Esophagus muscularis mucosa (tissue), 4 donors: Measurements from ENCODE around the gene MITF. TPM values are rescaled to one million over a fixed set of nuclear protein-coding genes. Genes with fewer than 3 reads are reported as not detected.

ENCODE experiments used
- DNase-seq: peaks from one replicate; pipeline ENCODE4 v3.0.0-alpha.2; 2017; ENCODE audit errors: extremely low spot score
- H3K27ac ChIP-seq, 4 donors: fragments of 200-600 bp; sonication (generic); replicated peaks in 1 of 4; 1 replicate in 3 of 4; 2 replicates in 1 of 4; pipeline ENCODE4 v1.5.1; 2016 to 2019; ENCODE audit warnings: mild to moderate bottlenecking in 1 of 4
- H3K27me3 ChIP-seq, 4 donors: fragments of 200-600 bp; sonication (generic); one replicate each; pipeline versions ENCODE4 v1.5.1 to v1.6.0; 2016 to 2019
- H3K36me3 ChIP-seq, 4 donors: fragments of 200-600 bp; sonication (generic); one replicate each; pipeline ENCODE4 v1.5.1; 2016 to 2019
- H3K4me1 ChIP-seq, 4 donors: fragments of 200-600 bp; sonication (generic); one replicate each; pipeline ENCODE4 v1.5.1; 2016 to 2019
- H3K4me3 ChIP-seq, 4 donors: fragments of 200-600 bp; sonication (generic); 1 replicate in 2 of 4; 2 replicates in 2 of 4; pipeline ENCODE4 v1.5.1; 2016 to 2019; ENCODE audit warnings: mild to moderate bottlenecking in 4 of 4, moderate library complexity in 1 of 4
- H3K9me3 ChIP-seq, 4 donors: fragments of 200-600 bp; sonication (generic); 1 replicate in 3 of 4; 2 replicates in 1 of 4; pipeline ENCODE4 v1.5.1; 2016 to 2019
- EP300 ChIP-seq: sonication (generic); formaldehyde crosslinking; IDR thresholded peaks from one replicate; pipeline ENCODE4 v1.6.1; 2017; ENCODE audit warnings: antibody characterized with exemption
- POLR2A ChIP-seq: fragments of 450-650 bp; IDR thresholded peaks from one replicate; pipeline ENCODE4 v1.6.1; 2017; ENCODE audit warnings: antibody characterized with exemption, moderate library complexity, mild to moderate bottlenecking, low read depth
- POLR2AphosphoS5 ChIP-seq, 2 donors: sonication (generic); formaldehyde crosslinking; IDR thresholded peaks; one replicate each; pipeline ENCODE4 v1.6.1; 2017; ENCODE audit warnings: antibody characterized with exemption in 2 of 2
- WGBS: methylation state at CpG from one replicate; pipeline ENCODE4 v1.1.5; 2018; 5-methylcytosine and 5-hydroxymethylcytosine counted together
- intact Hi-C: fragments of 100-400 bp; cut with DNase I; formaldehyde crosslinking; loops from one replicate; pipeline ENCODE4 v1.15.1; 2023
- total RNA-seq, 4 donors: library from RNA; depleted of rRNA; stranded (reverse); fragments of >200 nt; gene quantifications; one replicate each; pipeline versions ENCODE4 v1.1.0 to v1.2.1, GENCODE V29; 2016
- TF ChIP-seq, protein P1 (sequence below), 3 experiments: fragments of 200-600 bp in 2 of 3; fragments of 450-650 bp in 1 of 3; sonication (generic) in 2 of 3; IDR thresholded peaks; one replicate each; pipeline ENCODE4 v1.5.1; 2017 to 2019; ENCODE audit warnings: antibody characterized with exemption in 3 of 3, mild to moderate bottlenecking in 2 of 3, moderate library complexity in 1 of 3

The MITF gene
- total RNA-seq, 4 donors from 2014 or later: 68.1 to 141 (median 81.2) TPM

DNA sequence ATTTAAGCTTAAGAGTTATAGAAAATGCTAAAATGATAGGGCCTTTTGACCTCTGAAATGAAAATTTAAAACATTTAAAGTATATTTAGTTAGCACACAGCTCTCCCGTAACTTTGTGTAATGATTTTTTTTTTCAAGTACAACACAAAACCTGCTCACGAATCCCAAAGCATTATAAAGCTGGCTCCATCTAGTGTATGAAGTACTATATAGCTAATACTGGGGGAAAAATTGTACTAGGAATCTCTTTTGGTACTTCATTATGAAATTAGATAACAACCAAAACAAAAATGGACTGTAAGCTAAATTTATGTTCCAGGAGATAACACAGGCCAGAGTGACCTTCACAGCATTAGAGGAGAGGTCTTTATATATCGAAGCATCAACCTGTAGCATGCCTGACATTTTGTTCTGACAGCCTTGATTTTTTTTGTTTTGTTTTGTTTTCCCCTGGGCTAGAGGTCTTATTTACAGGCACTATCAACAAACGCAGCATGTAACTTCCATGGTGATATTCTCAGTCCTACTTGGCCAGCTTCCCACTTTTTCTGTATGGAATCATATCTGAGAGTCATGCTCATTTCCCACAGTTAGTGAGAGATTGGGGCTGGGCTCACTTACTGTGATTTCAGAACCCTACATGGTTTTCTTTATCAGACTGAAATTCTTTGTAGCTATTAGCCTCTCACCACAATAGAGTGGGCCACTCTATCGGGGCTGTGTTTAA, 116.3 kb downstream of the MITF start:
- Histone ChIP-seq H3K9me3 (no peaks in the 10 kb centered on the region), H3K27ac (peak overlapping the region; percentile 31 to 46 (median 40)), H3K36me3 (no peaks in the 10 kb centered on the region), H3K27me3 (no peaks in the 10 kb centered on the region), H3K4me1 (peaks cover 34 to 47% (median 38%) of the 10 kb centered on the region in 4 donors), H3K4me3 (no peak overlapping the region)
- DNase-seq: no peak
- TF ChIP-seq, protein P1, sequence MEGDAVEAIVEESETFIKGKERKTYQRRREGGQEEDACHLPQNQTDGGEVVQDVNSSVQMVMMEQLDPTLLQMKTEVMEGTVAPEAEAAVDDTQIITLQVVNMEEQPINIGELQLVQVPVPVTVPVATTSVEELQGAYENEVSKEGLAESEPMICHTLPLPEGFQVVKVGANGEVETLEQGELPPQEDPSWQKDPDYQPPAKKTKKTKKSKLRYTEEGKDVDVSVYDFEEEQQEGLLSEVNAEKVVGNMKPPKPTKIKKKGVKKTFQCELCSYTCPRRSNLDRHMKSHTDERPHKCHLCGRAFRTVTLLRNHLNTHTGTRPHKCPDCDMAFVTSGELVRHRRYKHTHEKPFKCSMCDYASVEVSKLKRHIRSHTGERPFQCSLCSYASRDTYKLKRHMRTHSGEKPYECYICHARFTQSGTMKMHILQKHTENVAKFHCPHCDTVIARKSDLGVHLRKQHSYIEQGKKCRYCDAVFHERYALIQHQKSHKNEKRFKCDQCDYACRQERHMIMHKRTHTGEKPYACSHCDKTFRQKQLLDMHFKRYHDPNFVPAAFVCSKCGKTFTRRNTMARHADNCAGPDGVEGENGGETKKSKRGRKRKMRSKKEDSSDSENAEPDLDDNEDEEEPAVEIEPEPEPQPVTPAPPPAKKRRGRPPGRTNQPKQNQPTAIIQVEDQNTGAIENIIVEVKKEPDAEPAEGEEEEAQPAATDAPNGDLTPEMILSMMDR (IDR thresholded peaks at IDR 0.05): peak; percentile 47 to 52 (median 48)
- TF ChIP-seq EP300: no peak
- WGBS: 23% methylated on average over 5 of the region's 5 CpGs
- intact Hi-C loops: loop anchor here (5.0 to 10.0 kb wide), 2 partner anchors 71 to 163 kb away; no protein-coding TSS in a partner anchor

DNA sequence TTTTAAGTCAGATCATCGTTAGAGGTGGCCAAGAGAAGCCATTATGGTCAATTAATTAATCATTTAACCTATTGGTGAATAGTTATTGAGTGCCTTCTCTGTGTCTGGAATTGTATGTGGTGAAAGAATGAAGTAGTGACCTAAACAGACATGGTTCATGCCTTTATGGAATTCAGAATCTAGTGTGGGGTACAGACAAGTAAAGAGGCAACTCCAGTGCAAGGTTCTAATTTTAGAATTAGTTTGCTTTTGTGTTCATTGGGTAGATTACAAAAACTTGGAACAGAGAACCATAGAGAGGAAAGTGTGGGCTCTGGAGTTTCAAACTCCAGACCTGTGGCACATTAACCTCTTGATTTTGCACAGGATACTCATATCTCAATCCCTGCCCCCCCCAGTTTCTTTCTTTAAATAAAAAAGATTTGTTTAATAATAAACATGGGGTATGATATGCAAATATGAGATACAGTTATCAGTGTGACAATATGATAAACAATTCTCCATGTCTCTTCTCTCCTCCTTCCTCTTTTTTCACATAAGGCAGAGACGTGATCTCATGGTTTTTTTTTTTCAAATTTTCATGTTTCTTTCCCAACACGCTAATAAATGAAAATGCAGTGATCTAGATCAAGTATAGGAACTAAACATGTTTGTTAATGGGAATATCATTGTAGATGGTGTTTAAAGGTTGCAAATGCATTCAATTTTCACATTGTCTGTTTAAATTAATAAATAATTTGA, 117.9 kb downstream of the MITF start:
- DNase-seq: no peak
- no peaks in the 10 kb centered on the region for H3K36me3 ChIP-seq
- 78% methylated on average over 3 of the region's 3 CpGs for WGBS
- H3K9me3 ChIP-seq: no peaks in the 10 kb centered on the region
- H3K27me3 ChIP-seq: no peaks in the 10 kb centered on the region
- peak overlapping the region in 3 of 4 donors; percentile 1 to 20 (median 11) for H3K27ac ChIP-seq
- intact Hi-C loops: loop anchor here (5.0 to 10.0 kb wide), 2 partner anchors 72 to 165 kb away; no protein-coding TSS in a partner anchor
- H3K4me3 ChIP-seq: no peak overlapping the region
- peaks cover 39 to 58% (median 45%) of the 10 kb centered on the region in 4 donors for H3K4me1 ChIP-seq
- TF ChIP-seq EP300: no peak
- no peak for TF ChIP-seq POLR2A
- TF ChIP-seq POLR2AphosphoS5 (IDR thresholded peaks at IDR 0.05): no peak
- TF ChIP-seq, protein P1 (IDR thresholded peaks at IDR 0.05): no peak

DNA sequence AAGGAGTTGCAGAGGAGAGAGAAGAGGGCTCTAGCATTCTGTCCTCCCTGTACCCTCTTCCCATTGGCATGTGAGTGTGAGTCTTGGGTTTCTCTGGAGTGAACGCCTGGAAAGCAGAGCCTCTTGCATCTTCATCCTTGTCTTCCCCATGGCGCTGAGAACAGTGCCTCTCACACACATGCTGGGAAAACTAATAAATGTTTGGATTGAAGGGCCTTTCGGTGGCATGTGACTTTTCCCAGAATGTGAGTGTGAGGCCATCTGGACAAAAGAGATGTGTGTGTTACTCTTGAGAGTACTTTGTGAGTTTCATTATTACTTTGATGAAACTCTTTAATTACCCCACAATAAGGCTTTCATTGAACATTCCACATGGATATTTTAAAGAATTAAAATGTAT, 122.3 kb downstream of the MITF start:
- TF ChIP-seq EP300 (no peak), POLR2AphosphoS5 (IDR thresholded peaks at IDR 0.05) (no peak), POLR2A (no peak)
- TF ChIP-seq, protein P1 (IDR thresholded peaks at IDR 0.05): no peak
- intact Hi-C loops: loop anchor here (5.0 kb wide), 1 partner anchor 119 kb away; no protein-coding TSS in a partner anchor
- Histone ChIP-seq H3K27me3 (no peaks in the 10 kb centered on the region), H3K4me3 (no peak overlapping the region), H3K36me3 (no peaks in the 10 kb centered on the region), H3K4me1 (peaks cover 33 to 74% (median 64%) of the 10 kb centered on the region in 4 donors), H3K9me3 (no peaks in the 10 kb centered on the region), H3K27ac (no peak overlapping the region)
- WGBS: 95% methylated on average over 3 of the region's 3 CpGs
- DNase-seq: no peak

DNA sequence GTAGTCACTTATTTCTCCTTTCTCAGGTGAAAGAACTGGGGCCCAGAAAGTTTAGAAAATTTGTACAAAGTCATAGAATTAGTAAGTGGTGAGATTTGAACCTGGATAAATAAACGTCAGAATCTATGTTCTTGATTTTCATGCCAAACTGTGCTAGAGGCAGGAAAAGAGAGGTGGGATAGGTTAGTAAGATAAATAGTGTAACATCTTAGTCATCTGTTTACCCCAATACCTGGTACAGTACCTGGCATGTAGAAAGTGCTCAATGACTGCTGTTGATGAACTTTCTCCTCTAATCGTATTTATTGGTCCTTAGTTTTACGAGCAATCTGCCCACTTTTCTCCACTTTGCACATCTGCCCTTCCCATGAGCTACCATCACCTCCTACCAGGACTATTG, 124.9 kb downstream of the MITF start:
- peaks cover 31 to 83% (median 66%) of the 10 kb centered on the region in 4 donors for H3K4me1 ChIP-seq
- no peak for DNase-seq
- H3K36me3 ChIP-seq: no peaks in the 10 kb centered on the region
- H3K27ac ChIP-seq: peak overlapping the region; percentile 66 to 82 (median 76)
- TF ChIP-seq EP300 (no peak), POLR2AphosphoS5 (IDR thresholded peaks at IDR 0.05) (no peak), POLR2A (no peak)
- TF ChIP-seq, protein P1 (IDR thresholded peaks at IDR 0.05): no peak
- WGBS: 90% methylated on average over 3 of the region's 3 CpGs
- no peaks in the 10 kb centered on the region for H3K9me3 ChIP-seq
- intact Hi-C loops: loop anchor here (5.0 kb wide), 1 partner anchor 122 kb away; no protein-coding TSS in a partner anchor
- no peaks in the 10 kb centered on the region for H3K27me3 ChIP-seq
- H3K4me3 ChIP-seq: no peak overlapping the region
